K562 (cell line): Measurements from ENCODE around the gene SHANK1. TPM values are rescaled to one million over a fixed set of nuclear protein-coding genes. Genes with fewer than 3 reads are reported as not detected.
A peak's percentile ranks its signal among the peaks of the same experiment; 100 is the strongest.

Source experiments
- BCOR ChIP-seq: fragments of 450-650 bp; IDR thresholded peaks from 2 replicates; pipeline ENCODE4 v1.6.1; 2016
- CBX3 ChIP-seq, 2 experiments: IDR thresholded peaks; 1 replicate in 1 of 2; 2 replicates in 1 of 2; pipeline ENCODE4 v1.6.1; 2012; ENCODE audit warnings: inconsistent platforms in 2 of 2, low read length in 2 of 2, borderline replicate concordance in 1 of 2, control low read depth in 1 of 2
- CC2D1A ChIP-seq: fragments of 450-650 bp; IDR thresholded peaks from 2 replicates; pipeline ENCODE4 v1.6.1; 2017; ENCODE audit warnings: mild to moderate bottlenecking
- CSDE1 ChIP-seq, 2 experiments: fragments of 450-650 bp; IDR thresholded peaks; 2 replicates each; pipeline ENCODE4 v1.6.1; 2016; ENCODE audit warnings: mild to moderate bottlenecking in 1 of 2
- FOXA3 ChIP-seq, 2 experiments: fragments of 450-650 bp in 1 of 2; sonication (generic) in 1 of 2; formaldehyde crosslinking; IDR thresholded peaks in 1 of 2; conservative IDR thresholded peaks in 1 of 2; 2 replicates each; pipeline versions ENCODE4 v1.4.0 to v1.8.0; 2020 to 2022; ENCODE audit warnings: mild to moderate bottlenecking in 2 of 2, missing genetic modification reagents in 1 of 2
- HDAC6 ChIP-seq: IDR thresholded peaks from 2 replicates; pipeline ENCODE4 v1.6.1; 2012; ENCODE audit warnings: low read depth, mild to moderate bottlenecking, control low read depth, inconsistent platforms, low read length, moderate library complexity
- KDM1A ChIP-seq, 2 experiments: fragments of 450-650 bp; IDR thresholded peaks; 2 replicates each; pipeline ENCODE4 v1.6.1; 2016; ENCODE audit warnings: mild to moderate bottlenecking in 2 of 2
- KHSRP ChIP-seq: fragments of 450-650 bp; IDR thresholded peaks from 2 replicates; pipeline ENCODE4 v1.6.1; 2017
- KLF13 ChIP-seq: fragments of 450-650 bp; IDR thresholded peaks from 2 replicates; pipeline ENCODE4 v1.6.1; 2016; ENCODE audit warnings: missing genetic modification characterization, low read depth, mild to moderate bottlenecking, missing compliant biosample characterization, moderate library complexity, borderline replicate concordance
- MAZ ChIP-seq, 2 experiments: fragments of 450-650 bp in 1 of 2; sonication (generic) in 1 of 2; formaldehyde crosslinking; IDR thresholded peaks in 1 of 2; conservative IDR thresholded peaks in 1 of 2; 2 replicates each; pipeline versions ENCODE4 v1.4.0 to v1.5.0; 2020; ENCODE audit warnings: mild to moderate bottlenecking in 1 of 2, missing genetic modification reagents in 1 of 2
- NCOA2 ChIP-seq, 2 experiments: fragments of 450-650 bp; IDR thresholded peaks; 2 replicates each; pipeline ENCODE4 v1.6.1; 2018; ENCODE audit warnings: mild to moderate bottlenecking in 2 of 2, moderate library complexity in 1 of 2; ENCODE audit not compliant: partially characterized antibody in 2 of 2
- OTX1 ChIP-seq: fragments of 450-650 bp; formaldehyde crosslinking; IDR thresholded peaks from 2 replicates; pipeline ENCODE4 v1.4.0; 2022; ENCODE audit warnings: mild to moderate bottlenecking
- SMAD3 ChIP-seq: fragments of 450-650 bp; formaldehyde crosslinking; conservative IDR thresholded peaks from 2 replicates; pipeline ENCODE4 v1.4.0; 2020; ENCODE audit warnings: mild to moderate bottlenecking
- SMC3 ChIP-seq: conservative IDR thresholded peaks from 2 replicates; pipeline ENCODE4 v1.6.1; 2011; ENCODE audit warnings: low read depth, low read length, improper control_type of control experiment; ENCODE audit not compliant: insufficient read depth
- TFAP4 ChIP-seq: sonication (generic); formaldehyde crosslinking; IDR thresholded peaks from 2 replicates; pipeline ENCODE4 v1.8.0; 2022; ENCODE audit warnings: missing genetic modification reagents, mild to moderate bottlenecking, moderate library complexity, borderline replicate concordance
- TSC22D4 ChIP-seq: fragments of 450-650 bp; IDR thresholded peaks from 2 replicates; pipeline ENCODE4 v1.6.1; 2016; ENCODE audit warnings: missing genetic modification characterization, missing biosample characterization, control low read depth
- ZBTB33 ChIP-seq: sonication (generic); formaldehyde crosslinking; IDR thresholded peaks from 2 replicates; pipeline ENCODE4 v1.8.1; 2023; ENCODE audit warnings: mild to moderate bottlenecking, missing genetic modification reagents
- ZFPM2 ChIP-seq: fragments of 250-450 bp; sonication (Bioruptor Pico); IDR thresholded peaks from 2 replicates; pipeline ENCODE4 v1.5.1; 2022; ENCODE audit warnings: mild to moderate bottlenecking
- ZNF133 ChIP-seq: fragments of 250-450 bp; sonication (Bioruptor Pico); IDR thresholded peaks from 2 replicates; pipeline ENCODE4 v1.4.0; 2020; ENCODE audit warnings: mild to moderate bottlenecking
- ZNF146 ChIP-seq: IDR thresholded peaks from one replicate; pipeline ENCODE4 v1.6.1; 2018; ENCODE audit warnings: missing compliant biosample characterization; ENCODE audit not compliant: unreplicated experiment
- ZNF217 ChIP-seq: sonication (generic); formaldehyde crosslinking; IDR thresholded peaks from 2 replicates; pipeline ENCODE4 v1.8.0; 2022; ENCODE audit warnings: mild to moderate bottlenecking, missing genetic modification reagents
- ZNF280A ChIP-seq: fragments of 450-650 bp; IDR thresholded peaks from 2 replicates; pipeline ENCODE4 v1.6.1; 2018; ENCODE audit warnings: mild to moderate bottlenecking, low read depth; ENCODE audit not compliant: partially characterized antibody
- polyA plus RNA-seq, 8 experiments: library from polyadenylated mRNA; depleted of rRNA in 4 of 8; stranded (reverse) in 5 of 8; unstranded in 3 of 8; fragments of >200 nt; fragmentation: Nextera tagmentation in 2 of 8; fragmentation: Illumina TruSeq in 1 of 8; extraction: Ambion mirVana in 2 of 8; extraction: Trizol in 1 of 8; gene quantifications; 2 replicates each; pipeline versions ENCODE4 v1.2.1 to v1.2.3, GENCODE V29; 2011 to 2014; ENCODE audit warnings: inconsistent platforms in 1 of 8, missing spikeins in 1 of 8
- total RNA-seq, 7 experiments: library from RNA; depleted of rRNA in 6 of 7; stranded (reverse); fragments of >200 nt in 6 of 7; fragmentation: Illumina TruSeq in 2 of 7; extraction: Trizol in 2 of 7; gene quantifications; 2 replicates each; pipeline versions ENCODE4 v1.2.1 to v1.2.3, GENCODE V29; 2011 to 2021; ENCODE audit warnings: low replicate concordance in 1 of 7

Gene SHANK1
- total and polyA plus RNA-seq, 9 of the 15 experiments (the other 6 are each of a cell fraction or from before 2014, with no cell fraction given): 0.33 to 1.3 (median 0.55) TPM; not detected in 2

- TF ChIP-seq MAZ (CRISPR knock-in tag; conservative IDR thresholded peaks at IDR 0.05 in 1 of 2, IDR thresholded peaks at IDR 0.05 in 1 of 2) (no peak; a peak in 1 of 4 replicates), KLF13 (tag) (peak; percentile 24; the same call in 1 of the 2 replicates), HDAC6 (no peak), TSC22D4 (tag) (0 out of 2 replicates have a peak, but pooled peaks have one; percentile 44), TFAP4 (peak; percentile 67; the same call in 1 of the 2 replicates), ZNF146 (CRISPR knock-in tag) (no peak), ZFPM2 (CRISPR knock-in tag) (no peak), ZNF133 (no peak), CSDE1 (IDR thresholded peaks at IDR 0.05) (peak; percentile 60 to 80; a peak in 2 of 4 replicates), ZNF280A (peak; percentile 39), ZBTB33 (0 out of 2 replicates have a peak, but pooled peaks have one; percentile 15), CC2D1A (peak; percentile 68; the same call in 1 of the 2 replicates), SMAD3 (CRISPR knock-in tag) (no peak), ZNF217 (CRISPR knock-in tag) (no peak), BCOR (peak; percentile 78; the same call in 1 of the 2 replicates), OTX1 (peak; percentile 7; the same call in 1 of the 2 replicates), FOXA3 (CRISPR knock-in tag; conservative IDR thresholded peaks at IDR 0.05 in 1 of 2, IDR thresholded peaks at IDR 0.05 in 1 of 2) (peak in 1 of 2 experiments; percentile 66; a peak in 1 of 4 replicates), SMC3 (0 out of 2 replicates have a peak, but pooled peaks have one; percentile 2), NCOA2 (IDR thresholded peaks at IDR 0.05; ENCODE audit: partially characterized antibody in 2 of 2) (no peak), KDM1A (IDR thresholded peaks at IDR 0.05) (0 out of 4 replicates have a peak, but pooled peaks of 1 of the 2 experiments have one; percentile 10), CBX3 (IDR thresholded peaks at IDR 0.05; ENCODE audit: borderline replicate concordance in 1 of 2, low read length in 2 of 2) (peak in 1 of 2 experiments; percentile 47; a peak in 1 of 3 replicates), KHSRP (peak; percentile 90)
Observed at GRCh38 chr19:50679177-50680125, 40.2 kb downstream of the SHANK1 start (continued).
